GM21717 (cell line): Measurements from ENCODE around the gene ZSCAN20.

Experiments used
- ATAC-seq: cut with Tn5 transposase; IDR thresholded peaks from one replicate; pipeline ENCODE4 v1.9.1; 2021; ENCODE audit warnings: mild to moderate bottlenecking, moderate library complexity; ENCODE audit not compliant: unreplicated experiment

The ZSCAN20 gene

GRCh38 chr1:33443080-33443704, 29.3 kb upstream of the ZSCAN20 start:
- no peak for ATAC-seq

GRCh38 chr1:33443705-33444180, 28.7 kb upstream of the ZSCAN20 start:
- ATAC-seq = no peak

GRCh38 chr1:33445108-33445507, 27.3 kb upstream of the ZSCAN20 start:
- ATAC-seq = no peak

- no peak for ATAC-seq
Observed at GRCh38 chr1:33446590-33446989, 25.9 kb upstream of the ZSCAN20 start.

GRCh38 chr1:33454646-33455282, 17.7 kb upstream of the ZSCAN20 start:
- no peak for ATAC-seq

- peak; percentile 69 for ATAC-seq
Observed at GRCh38 chr1:33455539-33456501, 16.6 kb upstream of the ZSCAN20 start.

- no peak for ATAC-seq
Observed at GRCh38 chr1:33456502-33456886, 16.0 kb upstream of the ZSCAN20 start.

GRCh38 chr1:33459691-33460090, 12.8 kb upstream of the ZSCAN20 start:
- ATAC-seq = no peak

GRCh38 chr1:33460144-33460543, 12.3 kb upstream of the ZSCAN20 start:
- no peak for ATAC-seq

GRCh38 chr1:33460947-33461629, 11.4 kb upstream of the ZSCAN20 start:
- peak; percentile 73 for ATAC-seq

GRCh38 chr1:33462405-33463164, 9.9 kb upstream of the ZSCAN20 start:
- no peak for ATAC-seq

- ATAC-seq = no peak
Observed at GRCh38 chr1:33464552-33464951, 7.9 kb upstream of the ZSCAN20 start.

GRCh38 chr1:33465316-33465715, 7.1 kb upstream of the ZSCAN20 start:
- ATAC-seq = no peak

GRCh38 chr1:33466159-33466558, 6.3 kb upstream of the ZSCAN20 start:
- no peak for ATAC-seq

- ATAC-seq = no peak
Observed at GRCh38 chr1:33468011-33468410, 4.4 kb upstream of the ZSCAN20 start.

GRCh38 chr1:33468531-33468930, 3.9 kb upstream of the ZSCAN20 start:
- no peak for ATAC-seq

GRCh38 chr1:33468967-33469366, 3.5 kb upstream of the ZSCAN20 start:
- ATAC-seq = no peak

- ATAC-seq = no peak
Observed at GRCh38 chr1:33469691-33470090, 2.8 kb upstream of the ZSCAN20 start.

- peak; percentile 50 for ATAC-seq
Observed at GRCh38 chr1:33470495-33471012, 1.9 kb upstream of the ZSCAN20 start.

GRCh38 chr1:33471416-33471815, 1.0 kb upstream of the ZSCAN20 start:
- no peak for ATAC-seq
